ENCODE measurements around the gene SLC36A4. TPM values are rescaled to one million over a fixed set of nuclear protein-coding genes. Genes with fewer than 3 reads are reported as not detected.

The SLC36A4 gene
- total RNA-seq, 1 experiment from 2014 or later, result 21.1 TPM

DNA sequence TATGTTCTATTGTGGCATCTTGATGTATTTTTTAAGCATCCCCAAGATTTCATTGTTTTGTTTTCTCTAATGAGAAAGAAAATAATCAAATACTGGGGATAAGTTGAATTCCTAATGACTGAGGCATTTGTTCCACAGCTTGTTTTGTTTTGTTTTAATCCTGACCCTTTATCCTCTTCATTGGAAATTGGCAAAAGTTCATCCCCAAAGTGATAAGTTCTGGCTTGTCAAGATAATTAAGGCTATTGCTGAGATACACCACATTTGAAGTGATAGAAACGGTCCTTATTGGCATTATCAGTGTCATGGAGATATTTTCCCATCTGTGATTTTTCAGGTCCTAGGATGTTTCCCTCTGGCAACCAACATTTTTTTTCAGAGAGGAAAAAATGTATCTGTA lies 65.0 kb downstream of the SLC36A4 start (continued):
- TF ChIP-seq EGR1 (IDR thresholded peaks at IDR 0.05; ENCODE audit: low read depth), result no peak
- no peak for TF ChIP-seq SIN3A (IDR thresholded peaks at IDR 0.05; ENCODE audit: low read depth)
- no peak for TF ChIP-seq POLR2A (IDR thresholded peaks at IDR 0.05; ENCODE audit: borderline replicate concordance, extremely low read depth, insufficient read depth, insufficient read length)
- no peak for TF ChIP-seq ZFX (IDR thresholded peaks at IDR 0.05)

DNA sequence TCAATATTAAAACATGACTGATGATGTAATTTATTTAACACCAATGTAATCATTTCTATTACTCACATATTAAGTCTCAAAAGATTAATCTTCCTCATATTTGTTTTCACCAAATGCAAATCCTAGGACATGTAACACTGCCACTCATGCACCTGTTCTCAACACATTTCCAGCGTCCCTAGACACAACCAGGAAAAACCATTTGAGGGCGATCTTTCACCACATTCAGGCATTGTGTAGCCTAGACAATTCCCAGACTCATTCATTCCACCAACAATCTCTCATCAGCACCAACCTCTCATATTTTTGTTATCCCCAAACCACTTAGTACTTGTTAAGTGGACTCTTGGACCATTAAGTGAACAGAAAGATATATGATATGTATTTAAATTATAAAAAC lies 66.1 kb downstream of the SLC36A4 start:
- Histone ChIP-seq H3K4me3 (replicated peaks in 1 of 2; ENCODE audit: low read depth in 1 of 2, low read length in 2 of 2) (no peak overlapping the region), H3K36me3 (ENCODE audit: control insufficient read depth in 1 of 2, insufficient read depth in 2 of 2, low read length in 2 of 2) (no peaks in the 10 kb centered on the region), H3K9me3 (ENCODE audit: control insufficient read depth in 1 of 2, insufficient read depth in 1 of 2, low read depth in 1 of 2, low read length in 2 of 2) (no peaks in the 10 kb centered on the region), H3K9ac (ENCODE audit: low read length) (no peak overlapping the region), H3K27ac (ENCODE audit: low read depth, low read length) (no peak overlapping the region), H3K4me2 (ENCODE audit: low read length) (no peak overlapping the region), H4K20me1 (ENCODE audit: insufficient read depth) (no peaks in the 10 kb centered on the region), H3K4me1 (ENCODE audit: control insufficient read depth in 1 of 2, insufficient read depth in 2 of 2, low read length in 2 of 2) (no peaks in the 10 kb centered on the region), H3K79me2 (ENCODE audit: insufficient read depth, low read length) (no peaks in the 10 kb centered on the region), H3K27me3 (ENCODE audit: insufficient read depth, low read length) (no peaks in the 10 kb centered on the region), H2AFZ (ENCODE audit: low read depth, low read length, poor library complexity, severe bottlenecking) (no peak overlapping the region), H3K9me2 (ENCODE audit: insufficient read depth) (no peaks in the 10 kb centered on the region)
- intact Hi-C loops (cut with micrococcal nuclease), result loop anchor here (5.0 kb wide), 1 partner anchor 91 kb away; no protein-coding TSS in a partner anchor
- RAD21 ChIA-PET (ENCODE audit: low non-redundant PET in 1 of 2, low total read pairs in 2 of 2, uncharacterized antibody in 2 of 2, unreplicated experiment in 2 of 2), result no interaction called here
- POLR2A ChIA-PET, result no interaction called here
- DNase-seq (ENCODE audit: low read depth, low spot score) (no peak), ATAC-seq (peak; percentile 69; the same call in 1 of the 2 replicates)
- TF ChIP-seq, protein P1, sequence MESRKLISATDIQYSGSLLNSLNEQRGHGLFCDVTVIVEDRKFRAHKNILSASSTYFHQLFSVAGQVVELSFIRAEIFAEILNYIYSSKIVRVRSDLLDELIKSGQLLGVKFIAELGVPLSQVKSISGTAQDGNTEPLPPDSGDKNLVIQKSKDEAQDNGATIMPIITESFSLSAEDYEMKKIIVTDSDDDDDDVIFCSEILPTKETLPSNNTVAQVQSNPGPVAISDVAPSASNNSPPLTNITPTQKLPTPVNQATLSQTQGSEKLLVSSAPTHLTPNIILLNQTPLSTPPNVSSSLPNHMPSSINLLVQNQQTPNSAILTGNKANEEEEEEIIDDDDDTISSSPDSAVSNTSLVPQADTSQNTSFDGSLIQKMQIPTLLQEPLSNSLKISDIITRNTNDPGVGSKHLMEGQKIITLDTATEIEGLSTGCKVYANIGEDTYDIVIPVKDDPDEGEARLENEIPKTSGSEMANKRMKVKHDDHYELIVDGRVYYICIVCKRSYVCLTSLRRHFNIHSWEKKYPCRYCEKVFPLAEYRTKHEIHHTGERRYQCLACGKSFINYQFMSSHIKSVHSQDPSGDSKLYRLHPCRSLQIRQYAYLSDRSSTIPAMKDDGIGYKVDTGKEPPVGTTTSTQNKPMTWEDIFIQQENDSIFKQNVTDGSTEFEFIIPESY (IDR thresholded peaks at IDR 0.05; ENCODE audit: extremely low read depth, insufficient replicate concordance, low read length), result no peak
- no peak for TF ChIP-seq EZH2phosphoT487 (IDR thresholded peaks at IDR 0.05; ENCODE audit: borderline replicate concordance)
- TF ChIP-seq, protein P2, sequence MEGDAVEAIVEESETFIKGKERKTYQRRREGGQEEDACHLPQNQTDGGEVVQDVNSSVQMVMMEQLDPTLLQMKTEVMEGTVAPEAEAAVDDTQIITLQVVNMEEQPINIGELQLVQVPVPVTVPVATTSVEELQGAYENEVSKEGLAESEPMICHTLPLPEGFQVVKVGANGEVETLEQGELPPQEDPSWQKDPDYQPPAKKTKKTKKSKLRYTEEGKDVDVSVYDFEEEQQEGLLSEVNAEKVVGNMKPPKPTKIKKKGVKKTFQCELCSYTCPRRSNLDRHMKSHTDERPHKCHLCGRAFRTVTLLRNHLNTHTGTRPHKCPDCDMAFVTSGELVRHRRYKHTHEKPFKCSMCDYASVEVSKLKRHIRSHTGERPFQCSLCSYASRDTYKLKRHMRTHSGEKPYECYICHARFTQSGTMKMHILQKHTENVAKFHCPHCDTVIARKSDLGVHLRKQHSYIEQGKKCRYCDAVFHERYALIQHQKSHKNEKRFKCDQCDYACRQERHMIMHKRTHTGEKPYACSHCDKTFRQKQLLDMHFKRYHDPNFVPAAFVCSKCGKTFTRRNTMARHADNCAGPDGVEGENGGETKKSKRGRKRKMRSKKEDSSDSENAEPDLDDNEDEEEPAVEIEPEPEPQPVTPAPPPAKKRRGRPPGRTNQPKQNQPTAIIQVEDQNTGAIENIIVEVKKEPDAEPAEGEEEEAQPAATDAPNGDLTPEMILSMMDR (IDR thresholded peaks at IDR 0.05 in 2 of 3, conservative IDR thresholded peaks at IDR 0.05 in 1 of 3; ENCODE audit: borderline replicate concordance in 1 of 3, insufficient read depth in 1 of 3, low read depth in 2 of 3, low read length in 2 of 3), result peak; percentile 26 to 39 (median 35); a peak in 4 of 6 replicates
- peak; percentile 62 for TF ChIP-seq RAD21 (IDR thresholded peaks at IDR 0.05; ENCODE audit: low read depth)
- BruUV-seq (replicated peaks), result no TSS peak
- CTCF ChIA-PET, result no interaction called here
